T-helper 1 cell treated with Interleukin-12 subunit alpha and Interleukin-12 subunit beta and Interleukin-4 antibody, amounts not matched to agents 30 ng/mL and 1 ng/mL, for 36 hours (primary cell): ENCODE results near the gene SLC22A3. TPM values are rescaled to one million over a fixed set of nuclear protein-coding genes. Genes with fewer than 3 reads are reported as not detected.
"Not testable (repeated sequence)": the region's sequence is repeated elsewhere in the genome, so short reads cannot be mapped to it uniquely, and the experiment has no call there.

Source experiments
- intact Hi-C: fragments of 100-400 bp; cut with micrococcal nuclease; formaldehyde crosslinking; loops from one replicate; pipeline ENCODE4 v1.15.1; 2024
- total RNA-seq: library from RNA; stranded (reverse); gene quantifications from 2 replicates; pipeline ENCODE4 v1.2.3, GENCODE V29; 2022

The SLC22A3 gene
- total RNA-seq, 1 donor from 2014 or later = not detected

DNA sequence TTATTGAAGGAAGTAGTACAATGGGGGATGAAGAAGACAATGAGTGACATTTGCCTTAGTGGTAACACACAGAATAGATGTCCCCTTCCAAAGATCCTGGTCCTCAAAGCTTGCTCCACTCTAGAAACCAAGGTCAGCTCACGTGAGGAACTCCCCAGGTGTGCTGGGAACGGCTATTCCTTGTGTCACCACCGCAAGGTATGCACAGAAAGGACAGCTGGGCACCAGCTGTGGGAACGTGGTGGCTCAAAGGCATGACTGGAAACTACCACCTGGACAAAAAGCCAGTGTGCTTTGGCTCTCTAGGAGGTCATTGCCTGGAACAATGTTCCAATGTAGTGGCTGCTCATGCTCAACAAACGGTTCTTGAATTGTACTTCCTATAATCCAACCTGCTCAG is 94.0 kb downstream of the SLC22A3 start:
- intact Hi-C loops = no loop called here

DNA sequence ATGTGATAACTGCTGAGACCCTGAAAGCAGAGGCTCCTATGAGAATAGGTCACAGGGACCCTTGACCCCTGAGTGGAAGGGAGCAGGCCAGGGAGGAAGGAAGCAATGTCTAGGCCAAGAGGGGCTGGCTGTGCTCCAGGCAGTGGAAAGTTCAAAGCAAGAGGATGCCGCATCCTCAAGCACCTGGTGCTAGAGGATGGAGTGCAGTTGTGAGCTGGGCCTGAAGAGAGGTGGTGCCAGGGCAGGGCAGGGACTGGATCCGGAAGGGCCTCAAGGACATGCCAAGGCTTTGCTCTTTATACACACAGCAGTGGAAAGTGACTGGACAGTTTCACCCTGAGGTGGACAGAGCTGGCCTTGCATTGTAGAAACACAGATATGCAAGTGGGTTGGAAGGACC is 97.0 kb downstream of the SLC22A3 start:
- intact Hi-C loops = no loop called here

GRCh38 chr6:160447350-160447749 is 99.2 kb downstream of the SLC22A3 start:
- intact Hi-C loops = no loop called here

DNA sequence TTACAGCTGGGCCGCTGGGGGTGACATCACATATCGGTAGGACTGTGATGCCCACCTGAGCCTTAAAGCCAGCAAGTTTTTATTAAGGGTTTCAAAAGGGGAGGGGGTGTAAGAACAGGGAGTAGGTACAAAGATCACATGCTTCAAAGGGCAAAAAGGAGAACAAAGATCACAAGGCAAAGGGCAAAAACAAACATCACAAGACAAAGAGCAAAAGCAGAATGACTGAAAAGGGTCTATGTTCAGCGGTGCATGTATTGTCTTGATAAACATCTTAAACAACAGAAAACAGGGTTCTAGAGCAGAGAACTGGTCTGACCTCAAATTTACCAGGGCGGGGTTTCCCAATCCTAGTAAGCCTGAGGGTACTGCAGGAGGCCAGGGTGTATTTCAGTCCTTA is 101.6 kb downstream of the SLC22A3 start:
- intact Hi-C loops = not testable (repeated sequence)

DNA sequence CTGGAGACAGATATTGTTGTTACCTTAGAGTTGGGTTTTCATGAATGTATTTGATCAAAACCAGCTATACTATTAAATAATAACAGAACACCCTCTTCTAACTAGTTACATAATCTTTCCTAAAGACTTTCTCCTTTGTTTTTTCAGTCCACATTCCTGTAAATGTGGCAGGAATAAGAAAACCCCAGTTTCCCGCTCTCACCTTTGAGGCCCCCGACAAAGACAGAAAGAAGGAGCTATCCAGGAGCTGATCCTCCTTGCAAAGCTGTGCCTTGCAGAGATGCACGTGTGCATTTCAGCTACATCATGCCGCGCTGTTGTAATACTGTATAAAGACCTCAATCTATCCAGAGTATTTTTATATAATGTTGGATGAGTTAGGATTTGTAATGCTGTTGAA is 102.7 kb downstream of the SLC22A3 start:
- intact Hi-C loops = no loop called here

- intact Hi-C loops = no loop called here
Measured at GRCh38 chr6:160454303-160454702, 106.1 kb downstream of the SLC22A3 start.

DNA sequence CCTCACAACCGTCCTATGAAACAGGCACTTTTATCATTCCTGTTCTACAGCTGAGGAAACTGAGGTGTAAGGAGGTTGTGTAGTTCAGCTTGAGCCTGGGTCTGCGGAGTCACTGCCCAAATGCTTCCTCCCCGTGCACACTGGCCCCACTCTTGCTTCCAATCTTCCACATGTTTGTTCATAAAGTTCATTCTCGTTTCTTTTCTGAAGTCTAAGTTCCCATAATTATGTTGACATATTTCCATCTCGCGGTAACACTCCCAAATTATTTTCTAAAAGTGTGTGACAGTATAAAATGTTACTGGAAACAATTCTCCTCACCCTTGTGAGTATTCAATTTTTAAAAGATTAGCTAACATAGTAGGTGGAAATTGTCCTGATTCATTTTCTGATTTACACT is 106.9 kb downstream of the SLC22A3 start:
- intact Hi-C loops = no loop called here

- intact Hi-C loops = loop anchor here (1.0 kb wide), 6 partner anchors 80 to 764 kb away; no protein-coding TSS in a partner anchor
Measured at GRCh38 chr6:160455541-160456213, 107.5 kb downstream of the SLC22A3 start.

DNA sequence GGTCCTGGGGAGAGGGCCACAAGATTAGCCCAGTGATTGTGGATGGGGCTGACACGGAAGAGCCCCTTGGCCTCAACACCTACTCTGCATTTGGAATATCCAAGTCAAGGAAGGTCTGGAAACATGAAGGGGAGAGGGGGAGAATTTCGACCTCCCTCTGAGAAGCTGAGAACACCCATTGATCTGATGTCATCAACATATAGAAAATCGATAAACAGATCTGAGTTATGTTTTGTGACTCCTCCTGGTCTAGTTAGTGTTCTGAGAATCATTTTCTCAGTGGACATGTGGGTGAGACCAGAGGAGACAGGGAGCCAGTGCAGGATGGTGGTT is 108.0 kb downstream of the SLC22A3 start:
- intact Hi-C loops = loop anchor here (1.0 kb wide), 6 partner anchors 79 to 765 kb away; no protein-coding TSS in a partner anchor

- intact Hi-C loops = no loop called here
Measured at GRCh38 chr6:160457823-160458222, 109.6 kb downstream of the SLC22A3 start.

- intact Hi-C loops = loop anchor here (1.0 to 5.0 kb wide), 11 partner anchors 39 to 1399 kb away; partner anchors contain the start of genes AGPAT4, SOD2 and TCP1
Measured at GRCh38 chr6:160461641-160462040, 113.5 kb downstream of the SLC22A3 start.

- intact Hi-C loops = loop anchor here (1.0 to 5.0 kb wide), 11 partner anchors 39 to 1400 kb away; partner anchors contain the start of genes AGPAT4, SOD2 and TCP1
Measured at GRCh38 chr6:160462116-160462515, 113.9 kb downstream of the SLC22A3 start.

GRCh38 chr6:160462551-160463109 is 114.5 kb downstream of the SLC22A3 start:
- intact Hi-C loops = loop anchor here (1.0 to 5.0 kb wide), 11 partner anchors 38 to 1400 kb away; partner anchors contain the start of genes AGPAT4, SOD2 and TCP1

DNA sequence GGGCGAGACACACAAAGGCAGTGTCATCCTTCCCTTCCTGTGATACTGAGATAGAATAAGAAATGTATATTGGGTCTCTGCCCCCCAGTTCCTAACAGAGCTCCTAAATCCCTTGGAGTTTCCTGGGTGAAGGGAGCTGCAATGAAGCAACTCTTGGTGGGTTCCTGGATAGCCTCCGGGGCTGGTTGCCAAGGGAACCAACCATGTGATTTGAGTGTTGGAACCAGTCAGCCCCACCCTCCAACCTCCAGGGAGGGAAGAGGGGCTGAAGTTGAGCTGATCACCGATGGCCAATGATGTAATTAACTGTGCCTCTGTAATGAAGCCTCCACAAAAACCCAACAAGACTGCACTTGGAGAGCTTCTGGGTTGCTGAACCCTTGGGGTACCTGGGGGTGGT is 116.6 kb downstream of the SLC22A3 start:
- intact Hi-C loops = loop anchor here (5.0 kb wide), 2 partner anchors 808 to 1402 kb away; partner anchors contain the start of gene AGPAT4

DNA sequence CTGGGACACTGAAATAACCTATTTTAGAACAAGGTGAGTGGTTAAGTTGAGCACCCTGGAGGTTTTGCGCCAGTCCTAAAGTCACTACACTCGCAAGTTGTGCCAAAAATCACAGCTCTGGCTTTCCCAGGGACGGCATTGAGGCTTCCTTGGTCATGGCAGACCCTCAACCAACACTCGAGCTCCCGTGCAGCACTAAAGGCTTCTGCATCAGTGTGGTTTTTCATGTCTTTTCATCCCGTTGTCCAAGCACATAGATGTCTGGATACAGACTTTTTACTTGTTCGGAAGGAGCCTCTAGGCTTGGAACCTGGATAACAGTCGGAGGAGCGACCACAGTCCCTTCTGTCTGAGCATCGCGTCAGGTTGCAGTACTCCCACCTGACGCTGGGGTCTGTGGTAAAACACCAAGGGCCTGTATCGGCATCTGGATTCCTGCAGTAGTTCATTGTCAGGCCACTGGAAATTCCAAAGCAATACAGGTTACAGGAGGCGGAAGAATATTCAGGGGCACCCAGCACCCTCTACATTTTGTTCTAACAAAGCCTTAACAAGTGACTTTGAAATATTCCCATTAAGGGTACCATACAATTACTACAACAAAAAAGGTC is 119.2 kb downstream of the SLC22A3 start:
- intact Hi-C loops = not testable (repeated sequence)

DNA sequence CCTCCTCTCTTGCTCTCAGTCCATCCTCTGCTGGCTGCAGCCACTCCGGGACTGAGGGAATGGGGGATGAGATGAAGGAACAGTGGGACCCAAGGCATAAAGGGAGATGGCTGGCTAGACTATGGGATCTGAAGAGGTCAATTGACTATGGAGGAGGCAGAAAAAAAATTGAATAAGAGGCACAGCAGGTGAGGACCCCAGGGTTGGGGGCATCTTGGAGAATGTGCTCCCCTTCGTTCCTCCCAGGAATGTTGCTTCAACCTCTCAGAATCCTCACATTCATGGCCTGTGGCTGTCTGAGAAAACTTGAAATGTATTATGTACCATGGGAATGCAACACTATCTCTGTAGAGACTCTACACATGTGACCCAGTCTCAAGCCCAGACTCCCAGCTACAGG is 121.0 kb downstream of the SLC22A3 start:
- intact Hi-C loops = no loop called here

DNA sequence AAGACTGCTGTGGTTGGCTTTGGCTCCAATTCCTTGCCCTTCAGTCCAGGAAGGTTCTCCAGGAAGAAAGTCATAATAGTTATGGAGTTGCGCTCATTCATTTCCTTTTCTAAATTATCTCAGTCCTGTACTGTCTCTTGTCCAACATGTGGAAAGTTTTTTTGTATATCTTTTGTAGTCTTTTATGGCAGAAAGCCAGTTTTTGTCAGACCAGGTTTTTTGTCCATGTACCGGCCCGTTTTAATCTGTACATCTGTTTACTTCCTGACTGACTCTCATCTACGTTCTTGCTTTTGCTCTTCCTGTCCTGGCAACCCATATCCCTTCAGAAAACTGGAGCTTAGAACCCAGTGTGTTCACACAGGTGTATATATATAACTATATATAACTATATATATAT is 127.9 kb downstream of the SLC22A3 start:
- intact Hi-C loops = not testable (repeated sequence)

DNA sequence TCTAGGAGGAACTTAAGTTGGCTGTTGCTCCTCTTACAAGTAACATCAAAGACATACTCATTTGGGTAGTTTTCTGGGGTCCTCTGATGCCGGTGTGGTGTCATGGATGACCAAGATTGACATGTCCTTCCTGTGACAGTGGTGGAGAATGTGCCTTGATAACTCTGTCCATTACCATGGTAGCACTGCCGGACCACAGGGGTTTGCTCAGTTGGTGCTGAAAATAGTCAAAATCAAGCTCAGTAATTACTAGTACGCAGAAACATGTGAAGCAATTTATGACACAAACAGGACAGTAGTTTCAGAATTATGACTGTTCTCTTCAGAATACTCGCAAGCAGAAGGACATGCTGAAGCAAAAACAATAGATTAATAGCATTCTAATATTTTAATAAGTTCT is 128.9 kb downstream of the SLC22A3 start:
- intact Hi-C loops = not testable (repeated sequence)

DNA sequence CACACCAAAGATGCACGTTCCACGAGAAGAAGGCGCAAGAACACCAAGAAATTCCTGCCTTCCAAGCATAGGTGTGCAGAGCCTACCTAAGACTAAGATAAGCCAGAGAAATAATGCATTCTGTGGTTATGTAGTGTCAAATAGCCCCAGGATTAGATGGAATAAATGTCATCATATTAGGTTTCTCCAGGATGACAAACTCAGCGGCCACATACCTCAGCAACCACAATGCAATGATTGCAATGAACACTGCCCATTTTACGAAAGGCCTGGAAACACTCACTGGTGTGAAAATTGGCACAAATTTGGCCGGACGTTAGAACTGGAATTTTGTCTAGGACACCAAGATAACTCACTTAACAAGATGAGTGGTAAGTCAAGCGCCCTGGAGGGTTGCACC is 129.7 kb downstream of the SLC22A3 start:
- intact Hi-C loops = no loop called here

DNA sequence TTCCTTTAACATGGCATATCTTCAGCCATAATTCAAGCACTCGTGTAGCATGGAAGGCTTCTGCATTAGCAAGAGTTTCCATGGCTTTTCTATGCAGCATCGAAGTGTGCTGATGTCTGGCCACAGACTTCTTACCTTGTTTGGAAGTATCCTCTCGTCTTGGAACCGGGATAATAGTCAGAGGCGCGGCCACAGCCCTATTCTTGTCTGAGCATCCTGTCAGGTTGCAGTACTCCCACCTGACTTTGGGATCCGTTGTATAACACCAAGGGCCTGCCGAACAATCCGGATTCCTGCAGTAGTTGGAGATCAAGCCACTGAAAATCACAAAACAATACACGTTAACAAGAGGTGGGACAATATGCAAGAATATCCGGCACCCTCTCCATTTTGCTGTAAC is 138.9 kb downstream of the SLC22A3 start:
- intact Hi-C loops = no loop called here

DNA sequence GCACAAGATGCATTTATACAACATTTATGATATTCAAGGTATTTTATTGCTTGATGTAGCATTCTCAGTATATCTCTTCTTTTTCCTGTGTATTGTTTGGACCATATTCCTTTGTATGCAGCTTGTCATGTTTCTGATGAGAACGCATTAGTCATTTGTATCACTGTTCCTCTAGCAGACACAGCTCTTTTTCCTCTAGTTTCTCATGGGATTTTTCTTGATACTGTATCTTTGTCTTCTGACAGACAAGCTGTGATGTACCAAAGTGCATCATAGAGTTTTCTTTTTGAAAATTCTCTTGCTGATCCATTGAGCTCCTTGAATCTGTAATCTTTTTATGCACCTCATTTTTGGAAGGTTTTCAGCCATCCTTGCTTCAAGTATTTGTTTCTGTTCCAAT is 140.9 kb downstream of the SLC22A3 start:
- intact Hi-C loops = no loop called here

- intact Hi-C loops = no loop called here
Measured at GRCh38 chr6:160494576-160494975, 146.4 kb downstream of the SLC22A3 start.
